Measurements from ENCODE around the gene KLHDC4. TPM values are rescaled to one million over a fixed set of nuclear protein-coding genes. Genes with fewer than 3 reads are reported as not detected.

Gene KLHDC4
- total RNA-seq, 3 donors from 2014 or later (not counting 1 experiment from before 2014, with no cell fraction given), result 210 to 311 (median 210) TPM

- 67% methylated on average over 14 of the region's 15 CpGs for WGBS (ENCODE audit: insufficient coverage)
- ATAC-seq, result no peak
- no peaks in the 10 kb centered on the region for H3K9me3 Mint-ChIP-seq
- H3K4me3 ChIP-seq (ENCODE audit: low read length), result no peak overlapping the region
- DNase-seq, result no peak
- no peaks in the 10 kb centered on the region for H3K9me3 ChIP-seq (ENCODE audit: control insufficient read depth, insufficient read depth, low read length)
- H3K4me1 ChIP-seq (ENCODE audit: control insufficient read depth, insufficient read depth, low read length), result peaks cover 3% of the 10 kb centered on the region
- no peaks in the 10 kb centered on the region for H3K36me3 Mint-ChIP-seq
- no peak overlapping the region for H3K27ac Mint-ChIP-seq
- no peaks in the 10 kb centered on the region for H3K36me3 ChIP-seq (ENCODE audit: control insufficient read depth, insufficient read depth, low read length)
- H3K27me3 Mint-ChIP-seq (ENCODE audit: low read depth in 2 of 2), result no peaks in the 10 kb centered on the region
- intact Hi-C loops (cut with micrococcal nuclease), result no loop called here
- no peak for TF ChIP-seq CTCF (IDR thresholded peaks at IDR 0.05)
- H3K4me1 Mint-ChIP-seq, result peaks cover 0 to 4% of the 10 kb centered on the region in 2 donors
- H3K27ac ChIP-seq (ENCODE audit: low read length), result no peak overlapping the region
- no peak overlapping the region for H3K4me3 Mint-ChIP-seq
- no peaks in the 10 kb centered on the region for H3K27me3 ChIP-seq (ENCODE audit: control insufficient read depth, insufficient read depth, low read length)
Measured at GRCh38 chr16:87675111-87675719, 90.6 kb downstream of the KLHDC4 start.

GRCh38 chr16:87674419-87674818 is 91.4 kb downstream of the KLHDC4 start:
- Mint-ChIP-seq H3K9me3 (no peaks in the 10 kb centered on the region), H3K4me3 (no peak overlapping the region), H3K36me3 (no peaks in the 10 kb centered on the region), H3K4me1 (peaks cover 0 to 4% of the 10 kb centered on the region in 2 donors), H3K27ac (no peak overlapping the region), H3K27me3 (ENCODE audit: low read depth in 2 of 2) (no peaks in the 10 kb centered on the region)
- Histone ChIP-seq H3K9me3 (ENCODE audit: control insufficient read depth, insufficient read depth, low read length) (no peaks in the 10 kb centered on the region), H3K27ac (ENCODE audit: low read length) (no peak overlapping the region), H3K27me3 (ENCODE audit: control insufficient read depth, insufficient read depth, low read length) (no peaks in the 10 kb centered on the region), H3K4me3 (ENCODE audit: low read length) (no peak overlapping the region), H3K4me1 (ENCODE audit: control insufficient read depth, insufficient read depth, low read length) (peaks cover 3% of the 10 kb centered on the region), H3K36me3 (ENCODE audit: control insufficient read depth, insufficient read depth, low read length) (no peaks in the 10 kb centered on the region)
- intact Hi-C loops (cut with micrococcal nuclease), result no loop called here
- DNase-seq (no peak), ATAC-seq (no peak)
- WGBS (ENCODE audit: insufficient coverage), result 56% methylated on average over 5 of the region's 5 CpGs
- no peak for TF ChIP-seq CTCF (IDR thresholded peaks at IDR 0.05)

- H3K27ac Mint-ChIP-seq, result no peak overlapping the region
- no peaks in the 10 kb centered on the region for H3K9me3 Mint-ChIP-seq
- no peaks in the 10 kb centered on the region for H3K27me3 ChIP-seq (ENCODE audit: control insufficient read depth, insufficient read depth, low read length)
- WGBS (ENCODE audit: insufficient coverage), result 93% methylated on average over 20 of the region's 20 CpGs
- H3K4me1 ChIP-seq (ENCODE audit: control insufficient read depth, insufficient read depth, low read length), result peaks cover 3% of the 10 kb centered on the region
- no peaks in the 10 kb centered on the region for H3K9me3 ChIP-seq (ENCODE audit: control insufficient read depth, insufficient read depth, low read length)
- TF ChIP-seq CTCF (IDR thresholded peaks at IDR 0.05), result no peak
- no peaks in the 10 kb centered on the region for H3K36me3 ChIP-seq (ENCODE audit: control insufficient read depth, insufficient read depth, low read length)
- DNase-seq (no peak), ATAC-seq (no peak)
- no peak overlapping the region for H3K4me3 ChIP-seq (ENCODE audit: low read length)
- no peaks in the 10 kb centered on the region for H3K36me3 Mint-ChIP-seq
- intact Hi-C loops (cut with micrococcal nuclease), result no loop called here
- no peaks in the 10 kb centered on the region for H3K27me3 Mint-ChIP-seq (ENCODE audit: low read depth in 2 of 2)
- H3K4me1 Mint-ChIP-seq, result peaks cover 0 to 4% of the 10 kb centered on the region in 2 donors
- no peak overlapping the region for H3K4me3 Mint-ChIP-seq
- no peak overlapping the region for H3K27ac ChIP-seq (ENCODE audit: low read length)
Measured at GRCh38 chr16:87671715-87672270, 94.0 kb downstream of the KLHDC4 start.

GRCh38 chr16:87671221-87671620 is 94.6 kb downstream of the KLHDC4 start:
- no peaks in the 10 kb centered on the region for H3K36me3 ChIP-seq (ENCODE audit: control insufficient read depth, insufficient read depth, low read length)
- 93% methylated on average over 13 of the region's 13 CpGs for WGBS (ENCODE audit: insufficient coverage)
- TF ChIP-seq CTCF (IDR thresholded peaks at IDR 0.05), result no peak
- Mint-ChIP-seq H3K4me3 (no peak overlapping the region), H3K4me1 (peaks cover 0 to 4% of the 10 kb centered on the region in 2 donors), H3K27ac (no peak overlapping the region), H3K9me3 (no peaks in the 10 kb centered on the region), H3K27me3 (ENCODE audit: low read depth in 2 of 2) (no peaks in the 10 kb centered on the region), H3K36me3 (no peaks in the 10 kb centered on the region)
- no peak for ATAC-seq
- DNase-seq, result no peak
- H3K4me1 ChIP-seq (ENCODE audit: control insufficient read depth, insufficient read depth, low read length), result peaks cover 3% of the 10 kb centered on the region
- H3K27ac ChIP-seq (ENCODE audit: low read length), result no peak overlapping the region
- no peak overlapping the region for H3K4me3 ChIP-seq (ENCODE audit: low read length)
- intact Hi-C loops (cut with micrococcal nuclease), result no loop called here
- no peaks in the 10 kb centered on the region for H3K27me3 ChIP-seq (ENCODE audit: control insufficient read depth, insufficient read depth, low read length)
- no peaks in the 10 kb centered on the region for H3K9me3 ChIP-seq (ENCODE audit: control insufficient read depth, insufficient read depth, low read length)

All from natural killer cell (primary cell).